GM20000 (cell line): ENCODE measurements around the gene PAPSS1.

ENCODE experiments used
- DNase-seq: peaks from one replicate; pipeline ENCODE4 v3.0.0; 2012; ENCODE audit warnings: low spot score
- CTCF ChIP-seq: IDR thresholded peaks from 2 replicates; pipeline ENCODE4 v1.5.1; 2012; ENCODE audit warnings: mild to moderate bottlenecking, control low read depth; ENCODE audit errors: extremely low read depth, missing control alignments

Gene PAPSS1

GRCh38 chr4:107603430-107603829, 116.6 kb downstream of the PAPSS1 start:
- no peak for DNase-seq
- no peak for TF ChIP-seq CTCF

- no peak for TF ChIP-seq CTCF
Observed at GRCh38 chr4:107600983-107601382, 119.1 kb downstream of the PAPSS1 start.

GRCh38 chr4:107600436-107600835, 119.6 kb downstream of the PAPSS1 start:
- no peak for TF ChIP-seq CTCF
- DNase-seq = no peak

More at GRCh38 chr4:107600983-107601382, 119.1 kb downstream of the PAPSS1 start:
- no peak for DNase-seq

GRCh38 chr4:107599841-107600240, 120.2 kb downstream of the PAPSS1 start:
- no peak for TF ChIP-seq CTCF
- DNase-seq = no peak

- TF ChIP-seq CTCF = no peak
- no peak for DNase-seq
Observed at GRCh38 chr4:107593230-107593629, 126.8 kb downstream of the PAPSS1 start.

- TF ChIP-seq CTCF = no peak
- no peak for DNase-seq
Observed at GRCh38 chr4:107592519-107592918, 127.5 kb downstream of the PAPSS1 start.

- TF ChIP-seq CTCF = no peak
- no peak for DNase-seq
Observed at GRCh38 chr4:107589269-107589668, 130.8 kb downstream of the PAPSS1 start.
